Measurements from ENCODE around the gene FAM241A. TPM values are rescaled to one million over a fixed set of nuclear protein-coding genes. Genes with fewer than 3 reads are reported as not detected.

Gene FAM241A
- total RNA-seq, 1 donor from 2014 or later = 1.4 TPM

DNA sequence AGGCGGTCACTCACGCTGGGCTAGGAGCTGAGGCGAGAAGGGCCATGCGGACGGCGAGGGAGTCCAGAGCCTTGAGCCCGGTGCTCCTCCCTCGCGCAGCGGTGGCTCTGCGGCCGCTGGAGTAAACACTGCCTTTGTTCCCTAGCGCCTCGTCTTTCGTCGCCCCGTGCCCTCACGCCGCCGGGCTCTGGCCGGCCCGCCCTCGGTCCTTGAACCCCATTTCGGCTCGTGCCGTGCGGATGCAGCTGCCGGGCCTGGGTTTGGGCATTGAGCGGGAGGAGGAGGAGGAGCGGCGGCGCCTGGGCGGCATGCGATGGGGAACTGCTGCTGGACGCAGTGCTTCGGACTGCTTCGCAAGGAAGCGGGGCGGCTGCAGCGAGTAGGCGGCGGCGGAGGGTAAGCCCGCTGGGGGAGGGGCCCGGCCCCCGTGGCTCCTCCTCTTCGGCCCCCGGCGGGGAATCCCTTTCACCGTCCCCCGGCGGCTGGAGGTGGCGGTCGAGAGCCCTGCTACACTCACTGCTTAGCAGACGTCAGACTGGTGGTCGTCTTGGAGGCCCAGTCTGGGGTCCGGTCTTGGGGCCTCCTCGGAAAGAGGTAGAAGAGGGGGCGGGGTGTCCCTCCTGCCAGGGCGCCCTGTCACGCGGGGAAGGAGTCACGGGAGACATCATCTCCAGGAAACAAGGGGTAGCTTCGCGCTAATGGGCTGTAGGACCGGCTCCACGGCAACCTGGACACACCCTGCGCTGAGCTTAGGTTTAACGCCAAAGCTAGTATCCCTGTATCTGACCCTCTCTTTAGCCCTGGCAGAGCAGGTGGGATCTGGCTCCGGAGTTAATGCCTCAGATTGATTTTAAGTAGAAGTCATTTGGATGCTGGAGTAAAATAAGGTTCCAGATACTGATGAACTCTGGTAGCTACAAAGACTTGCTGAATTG, 86.8 kb downstream of the FAM241A start, which contains the start of gene AP1AR:
AP1AR (plus strand) TSS at position 9 of the 935 bp plus-strand sequence; CDS start at position 314, 305 bp downstream.
- H3K4me3 ChIP-seq (ENCODE audit: low read depth, low read length) = peak within 1 kb of the TSS; percentile 96
- DNase-seq (ENCODE audit: low read depth) = peak; percentile 30
- TF ChIP-seq, protein P1, sequence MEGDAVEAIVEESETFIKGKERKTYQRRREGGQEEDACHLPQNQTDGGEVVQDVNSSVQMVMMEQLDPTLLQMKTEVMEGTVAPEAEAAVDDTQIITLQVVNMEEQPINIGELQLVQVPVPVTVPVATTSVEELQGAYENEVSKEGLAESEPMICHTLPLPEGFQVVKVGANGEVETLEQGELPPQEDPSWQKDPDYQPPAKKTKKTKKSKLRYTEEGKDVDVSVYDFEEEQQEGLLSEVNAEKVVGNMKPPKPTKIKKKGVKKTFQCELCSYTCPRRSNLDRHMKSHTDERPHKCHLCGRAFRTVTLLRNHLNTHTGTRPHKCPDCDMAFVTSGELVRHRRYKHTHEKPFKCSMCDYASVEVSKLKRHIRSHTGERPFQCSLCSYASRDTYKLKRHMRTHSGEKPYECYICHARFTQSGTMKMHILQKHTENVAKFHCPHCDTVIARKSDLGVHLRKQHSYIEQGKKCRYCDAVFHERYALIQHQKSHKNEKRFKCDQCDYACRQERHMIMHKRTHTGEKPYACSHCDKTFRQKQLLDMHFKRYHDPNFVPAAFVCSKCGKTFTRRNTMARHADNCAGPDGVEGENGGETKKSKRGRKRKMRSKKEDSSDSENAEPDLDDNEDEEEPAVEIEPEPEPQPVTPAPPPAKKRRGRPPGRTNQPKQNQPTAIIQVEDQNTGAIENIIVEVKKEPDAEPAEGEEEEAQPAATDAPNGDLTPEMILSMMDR (conservative IDR thresholded peaks at IDR 0.05; ENCODE audit: low read depth, low read length) = peak; percentile 32

DNA sequence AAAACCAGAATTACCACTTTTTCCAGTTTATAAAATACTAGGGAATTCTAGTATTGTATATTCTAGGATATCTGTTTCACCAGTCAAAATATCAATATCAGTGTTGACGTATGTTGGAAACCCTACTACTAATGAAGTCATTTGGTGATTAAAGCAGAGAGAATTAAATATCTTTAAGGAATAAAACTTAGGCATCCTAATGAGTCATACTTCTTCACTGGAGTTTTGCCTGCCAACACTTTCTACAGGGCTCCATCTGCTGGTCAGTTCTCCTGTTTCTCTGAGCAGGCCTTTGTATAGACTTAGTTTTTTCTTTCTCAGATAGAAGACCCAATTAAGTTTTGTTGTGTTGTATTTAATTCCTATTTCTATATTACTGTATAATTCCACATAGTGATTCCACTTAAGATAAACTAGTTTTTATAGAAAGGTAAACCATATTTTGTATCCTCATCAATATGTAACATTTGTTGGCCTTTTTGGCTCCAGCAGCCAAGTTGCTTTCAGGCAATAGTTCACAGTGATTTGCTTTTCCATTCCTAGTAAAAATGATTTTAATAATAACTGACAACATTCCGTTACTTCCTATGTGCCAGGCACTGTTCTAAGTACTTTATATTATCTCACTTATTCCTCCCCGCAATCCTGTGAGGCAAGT, 89.8 kb downstream of the FAM241A start:
- H3K4me3 ChIP-seq (ENCODE audit: low read depth, low read length) = no peak overlapping the region
- peak; percentile 46 for DNase-seq (ENCODE audit: low read depth)
- TF ChIP-seq, protein P1 (conservative IDR thresholded peaks at IDR 0.05; ENCODE audit: low read depth, low read length) = peak; percentile 91

DNA sequence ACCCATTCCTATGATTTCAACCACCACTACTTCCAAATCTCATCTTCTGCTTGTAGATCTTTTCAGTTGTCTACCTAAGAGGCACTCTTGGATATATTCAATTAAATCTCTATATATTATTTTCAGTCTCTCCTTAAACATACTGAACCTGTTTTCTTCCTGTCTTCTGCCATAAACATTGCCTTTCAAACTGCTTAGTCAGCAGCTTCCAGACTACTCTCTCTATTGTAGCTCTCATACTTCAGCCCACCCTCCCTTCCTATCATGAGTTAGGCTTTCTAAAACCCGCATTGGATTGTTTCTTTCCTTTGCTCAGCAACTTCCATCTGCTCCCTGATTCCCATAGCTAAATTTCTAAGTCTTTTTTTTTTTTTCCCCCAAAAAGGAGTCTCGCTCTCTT, 90.8 kb downstream of the FAM241A start:
- DNase-seq (ENCODE audit: low read depth) = no peak
- H3K4me3 ChIP-seq (ENCODE audit: low read depth, low read length) = no peak overlapping the region
- TF ChIP-seq, protein P1 (conservative IDR thresholded peaks at IDR 0.05; ENCODE audit: low read depth, low read length) = no peak

DNA sequence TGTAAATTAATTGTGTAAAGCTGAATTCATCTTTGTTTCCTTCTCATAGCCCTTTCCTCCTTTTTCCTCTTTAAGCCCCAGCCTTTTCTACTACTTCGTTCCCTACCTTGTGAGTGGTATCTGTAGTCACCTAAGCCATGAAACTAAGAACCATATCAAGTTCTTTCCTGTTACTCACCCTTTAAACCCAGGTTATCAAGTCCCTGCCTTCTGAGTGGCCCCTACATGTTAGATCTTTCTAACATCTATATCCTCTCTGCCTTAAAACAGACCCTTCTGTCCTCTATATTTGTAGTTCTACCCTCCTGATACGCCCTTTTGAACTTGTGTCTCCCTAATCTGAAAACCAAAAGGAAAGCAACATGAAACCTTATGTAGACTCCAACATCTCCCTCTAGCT, 93.6 kb downstream of the FAM241A start:
- TF ChIP-seq, protein P1 (conservative IDR thresholded peaks at IDR 0.05; ENCODE audit: low read depth, low read length) = no peak
- DNase-seq (ENCODE audit: low read depth) = no peak
- no peak overlapping the region for H3K4me3 ChIP-seq (ENCODE audit: low read depth, low read length)

Other genes with a start within 250 kb of the FAM241A start
- gene AP1AR, start 86.3 kb downstream of the FAM241A start, total RNA-seq = 16.9 and 19.1 TPM in 2 replicates
- 11.9 and 14.3 TPM in 2 replicates for gene TIFA, start 140.4 kb downstream of the FAM241A start, total RNA-seq
- gene ALPK1, start 151.9 kb downstream of the FAM241A start, total RNA-seq = 3.0 and 5.5 TPM in 2 replicates